RWPE2 (cell line): ENCODE data around the gene MRPS5.

ENCODE experiments used
- ATAC-seq: fragments of 200-7000 bp; cut with Tn5 transposase; 3 replicates; pipeline ENCODE4 v1.9.1; 2021; ENCODE audit warnings: low read depth
- DNase-seq: peaks from one replicate; pipeline ENCODE4 v3.0.0-alpha.2; 2020; ENCODE audit warnings: low spot score
- H3K27ac ChIP-seq: fragments of 450-650 bp; 2 replicates; pipeline ENCODE4 v1.5.1; 2017; ENCODE audit warnings: mild to moderate bottlenecking; ENCODE audit not compliant: poor library complexity, severe bottlenecking
- H3K27me3 ChIP-seq: fragments of 250-450 bp; sonication (Bioruptor Pico); 2 replicates; pipeline ENCODE4 v1.5.1; 2021; ENCODE audit warnings: mild to moderate bottlenecking, moderate library complexity; ENCODE audit not compliant: insufficient read depth, poor library complexity, severe bottlenecking
- H3K36me3 ChIP-seq: fragments of 250-450 bp; sonication (Bioruptor Pico); 2 replicates; pipeline ENCODE4 v1.5.1; 2020; ENCODE audit warnings: low read depth, mild to moderate bottlenecking, moderate library complexity
- H3K4me1 ChIP-seq: fragments of 250-450 bp; sonication (Bioruptor Pico); 2 replicates; pipeline ENCODE4 v1.5.1; 2021; ENCODE audit warnings: mild to moderate bottlenecking, moderate library complexity; ENCODE audit not compliant: insufficient read depth, poor library complexity, severe bottlenecking
- H3K4me3 ChIP-seq: fragments of 250-450 bp; sonication (Bioruptor Pico); 2 replicates; pipeline ENCODE4 v1.5.1; 2021; ENCODE audit warnings: mild to moderate bottlenecking, moderate library complexity; ENCODE audit not compliant: severe bottlenecking
- H3K9me3 ChIP-seq: fragments of 250-450 bp; sonication (Bioruptor Pico); 2 replicates; pipeline ENCODE4 v1.5.1; 2021; ENCODE audit warnings: mild to moderate bottlenecking, moderate library complexity; ENCODE audit not compliant: severe bottlenecking
- CTCF ChIP-seq: fragments of 450-650 bp; IDR thresholded peaks from one replicate; pipeline ENCODE4 v1.5.1; 2017; ENCODE audit warnings: mild to moderate bottlenecking, moderate library complexity; ENCODE audit not compliant: poor library complexity, severe bottlenecking

The MRPS5 gene

DNA sequence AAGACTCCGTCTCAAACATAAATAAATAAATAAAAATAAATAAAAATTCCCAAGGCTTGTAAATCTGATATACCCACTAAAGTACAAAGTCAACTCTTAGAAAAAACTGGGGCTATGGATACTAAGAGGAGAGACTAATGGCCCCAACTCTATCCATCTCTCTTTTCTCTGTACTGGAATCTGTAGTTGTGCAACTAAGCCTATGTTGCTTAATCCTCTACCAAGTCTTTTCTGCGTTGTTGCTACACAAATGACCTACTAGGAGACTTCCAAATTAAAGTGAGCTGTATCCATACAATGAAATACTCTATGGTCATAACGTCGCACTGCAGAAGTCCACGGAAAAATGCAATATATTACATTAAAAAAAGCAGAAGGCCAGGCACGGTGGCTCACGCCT is 8.1 kb downstream of the MRPS5 start:
- TF ChIP-seq CTCF, result no peak
- no peaks in the 10 kb centered on the region for H3K27me3 ChIP-seq
- no peak overlapping the region for H3K4me3 ChIP-seq
- no peak overlapping the region for H3K27ac ChIP-seq
- H3K4me1 ChIP-seq, result no peaks in the 10 kb centered on the region
- DNase-seq, result no peak
- peaks cover 87% of the 10 kb centered on the region for H3K36me3 ChIP-seq
- H3K9me3 ChIP-seq, result no peaks in the 10 kb centered on the region
- ATAC-seq, result no peak

DNA sequence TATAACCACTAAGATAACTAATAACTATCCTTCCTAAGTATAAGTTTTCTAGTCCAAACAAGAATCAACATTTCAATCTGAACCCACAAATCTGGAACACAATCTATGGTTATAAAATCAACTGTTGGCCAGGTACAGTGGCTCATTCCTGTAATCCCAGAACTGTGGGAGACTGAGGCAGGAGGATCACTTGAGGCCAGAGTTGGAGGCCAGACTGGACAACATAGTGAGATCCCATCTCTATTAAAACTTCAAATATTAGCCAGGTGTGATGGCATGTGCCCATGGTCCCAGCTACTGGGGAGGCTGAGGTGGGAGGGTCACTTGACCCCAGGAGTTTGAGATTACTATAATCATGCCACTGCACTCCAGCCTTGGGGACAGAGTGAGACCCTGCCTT is 11.2 kb downstream of the MRPS5 start:
- Histone ChIP-seq H3K27me3 (no peaks in the 10 kb centered on the region), H3K27ac (no peak overlapping the region), H3K9me3 (no peaks in the 10 kb centered on the region), H3K4me3 (no peak overlapping the region), H3K4me1 (no peaks in the 10 kb centered on the region), H3K36me3 (peaks cover 97% of the 10 kb centered on the region)
- DNase-seq (no peak), ATAC-seq (no peak)
- TF ChIP-seq CTCF, result no peak

GRCh38 chr2:95109260-95109659 is 12.3 kb downstream of the MRPS5 start:
- Histone ChIP-seq H3K36me3 (peaks cover 97% of the 10 kb centered on the region), H3K9me3 (no peaks in the 10 kb centered on the region), H3K27ac (no peak overlapping the region), H3K4me1 (no peaks in the 10 kb centered on the region), H3K27me3 (no peaks in the 10 kb centered on the region), H3K4me3 (no peak overlapping the region)
- TF ChIP-seq CTCF, result no peak
- no peak for ATAC-seq
- no peak for DNase-seq

GRCh38 chr2:95106081-95106480 is 15.5 kb downstream of the MRPS5 start:
- DNase-seq (no peak), ATAC-seq (no peak)
- peaks cover 97% of the 10 kb centered on the region for H3K36me3 ChIP-seq

DNA sequence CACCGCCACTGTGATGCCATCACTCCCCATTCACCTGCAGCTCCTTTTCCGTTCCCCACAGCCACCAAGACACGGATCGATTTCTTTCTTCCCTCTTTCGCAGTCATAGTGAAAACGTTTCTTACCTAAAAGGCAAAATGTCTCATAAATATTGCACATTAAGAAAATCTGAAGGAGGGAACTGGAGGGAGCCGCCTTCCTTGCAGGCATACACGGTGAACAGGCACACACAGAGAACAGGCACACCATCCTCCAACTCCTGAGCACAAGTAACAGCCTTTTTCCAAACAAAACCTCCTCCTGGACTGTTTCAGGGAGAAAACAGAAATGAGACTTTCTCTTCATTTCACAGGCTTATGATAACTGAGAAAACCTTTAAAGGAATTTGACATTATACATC is 17.0 kb downstream of the MRPS5 start:
- ATAC-seq, result no peak
- Histone ChIP-seq H3K4me1 (no peaks in the 10 kb centered on the region), H3K4me3 (no peak overlapping the region), H3K36me3 (peaks cover 97% of the 10 kb centered on the region), H3K27me3 (no peaks in the 10 kb centered on the region), H3K27ac (no peak overlapping the region), H3K9me3 (no peaks in the 10 kb centered on the region)
- TF ChIP-seq CTCF, result no peak
- no peak for DNase-seq

More at GRCh38 chr2:95106081-95106480, 15.5 kb downstream of the MRPS5 start:
- no peak for TF ChIP-seq CTCF
- Histone ChIP-seq H3K4me3 (no peak overlapping the region), H3K9me3 (no peaks in the 10 kb centered on the region), H3K4me1 (no peaks in the 10 kb centered on the region), H3K27me3 (no peaks in the 10 kb centered on the region), H3K27ac (no peak overlapping the region)
